Activated CD4-positive, alpha-beta T cell treated with anti-CD3 and anti-CD28 coated beads for 24 hours (primary cell): Measurements from ENCODE around the gene HMSD.
"Not testable (repeated sequence)": the region's sequence is repeated elsewhere in the genome, so short reads cannot be mapped to it uniquely, and the experiment has no call there.

Source experiments
- DNase-seq, 2 donors: peaks; one replicate each; pipeline ENCODE4 v3.0.0-alpha.2; 2020; ENCODE audit warnings: low read depth in 2 of 2

The HMSD gene, protein sequence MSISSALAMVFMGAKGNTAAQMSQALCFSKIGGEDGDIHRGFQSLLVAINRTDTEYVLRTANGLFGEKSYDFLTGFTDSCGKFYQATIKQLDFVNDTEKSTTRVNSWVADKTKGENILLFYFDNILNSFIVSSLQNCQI

DNA sequence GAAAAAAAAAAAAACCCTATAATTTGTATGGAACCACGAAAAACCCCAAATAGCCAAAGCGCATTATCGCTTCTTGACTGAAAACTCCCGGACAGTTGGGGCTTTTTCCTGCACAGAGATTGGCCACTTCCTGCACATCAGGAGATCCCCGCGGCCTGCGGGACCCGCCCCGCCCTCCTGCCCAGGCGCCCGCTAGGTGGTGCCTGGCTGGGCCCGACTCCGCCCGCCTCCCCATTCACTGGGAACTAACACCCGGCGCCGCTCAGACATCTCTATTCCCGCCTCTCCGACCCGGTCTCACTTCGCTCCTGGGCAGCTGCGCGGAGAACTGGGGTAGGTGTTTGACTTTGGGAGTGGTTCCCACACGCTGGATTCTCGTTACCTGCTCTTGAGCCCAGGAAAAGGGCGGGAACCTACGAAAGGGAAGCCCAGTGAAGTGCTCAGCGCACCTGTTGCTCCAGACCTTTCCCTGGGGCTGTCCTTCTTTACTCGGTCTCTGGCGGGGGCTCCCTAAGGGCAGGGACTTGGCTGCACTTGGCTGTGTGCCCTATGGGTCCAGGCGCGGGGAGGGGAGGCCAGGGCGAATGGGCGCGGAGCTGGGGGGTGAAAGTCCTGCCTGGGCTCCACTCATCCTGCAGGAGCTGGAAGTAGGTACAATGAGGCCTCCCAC, at the start of gene HMSD:
TSS of gene HMSD (plus strand) at position 234 of the 670 bp plus-strand sequence. CDS start 4,155 bp downstream, outside the sequence.
- DNase-seq: peak; percentile 39 to 54

- DNase-seq: no peak
These were observed 45.1 kb upstream of the HMSD start for GRCh38 chr18:63903851-63904570.

DNA sequence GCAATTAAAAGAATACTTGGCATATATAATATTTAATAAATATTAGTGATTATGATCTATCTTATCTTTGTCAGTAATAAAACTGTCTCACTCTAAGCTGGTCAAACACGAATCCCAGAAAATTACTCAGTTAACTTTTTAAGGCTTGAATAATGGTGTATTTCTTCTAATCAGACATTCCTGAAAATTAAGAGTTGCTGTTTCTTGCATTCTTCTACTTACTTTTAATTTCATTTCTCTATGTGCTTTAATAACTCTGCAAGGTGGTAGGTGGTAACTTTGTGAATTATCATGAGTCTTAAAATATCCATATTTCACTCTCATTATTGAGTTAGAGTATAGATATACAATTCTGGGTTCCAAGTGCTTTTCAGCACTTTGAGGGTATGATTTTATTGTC, 44.4 kb upstream of the HMSD start:
- no peak for DNase-seq

GRCh38 chr18:63905361-63905760, 43.7 kb upstream of the HMSD start:
- no peak for DNase-seq

DNA sequence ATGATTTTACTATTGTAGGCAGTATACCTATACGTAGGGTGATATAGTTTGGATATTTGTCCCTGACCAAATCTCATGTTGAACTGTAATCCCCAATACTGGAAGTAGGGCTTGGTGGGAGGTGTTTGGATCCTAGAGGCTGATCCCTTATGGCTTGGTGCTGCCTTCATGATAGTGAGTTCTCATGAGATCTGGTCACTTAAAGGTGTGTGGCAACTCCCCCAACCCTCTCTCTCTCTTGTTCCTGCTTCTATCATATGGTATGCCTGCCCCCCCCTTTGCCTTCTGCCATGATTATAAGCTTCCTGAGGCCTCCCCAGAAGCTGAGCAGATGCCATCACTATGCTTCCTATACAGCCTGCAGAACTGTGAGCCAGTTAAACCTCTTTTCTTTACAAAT, 43.0 kb upstream of the HMSD start:
- no peak for DNase-seq

DNA sequence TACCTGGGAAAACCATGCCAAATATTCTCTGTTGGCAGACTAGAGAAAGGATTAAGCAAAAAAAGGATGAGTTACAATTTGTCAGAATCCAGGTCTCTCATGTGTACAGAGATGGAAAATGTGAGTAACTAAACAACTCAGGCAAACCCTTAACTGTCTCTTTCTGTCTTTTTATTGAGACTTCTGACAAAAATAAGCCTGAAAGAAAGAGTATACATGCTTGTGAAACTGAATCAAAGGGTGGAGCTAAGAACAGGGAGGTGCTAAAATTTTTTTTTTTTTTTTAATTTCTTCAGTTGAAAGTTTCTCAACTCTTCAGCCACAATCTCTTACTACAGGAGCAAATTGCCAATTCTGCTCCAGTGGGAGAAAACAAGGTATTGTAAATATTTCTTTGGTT, 41.4 kb upstream of the HMSD start, which contains the start of gene SERPINB10:
TSS of gene SERPINB10 (plus strand) at position 295 of the 400 bp plus-strand sequence. CDS start 7,553 bp downstream, outside the sequence.
- no peak for DNase-seq

GRCh38 chr18:63908858-63909257, 40.2 kb upstream of the HMSD start:
- DNase-seq: no peak

GRCh38 chr18:63909870-63910269, 39.2 kb upstream of the HMSD start:
- no peak for DNase-seq

DNA sequence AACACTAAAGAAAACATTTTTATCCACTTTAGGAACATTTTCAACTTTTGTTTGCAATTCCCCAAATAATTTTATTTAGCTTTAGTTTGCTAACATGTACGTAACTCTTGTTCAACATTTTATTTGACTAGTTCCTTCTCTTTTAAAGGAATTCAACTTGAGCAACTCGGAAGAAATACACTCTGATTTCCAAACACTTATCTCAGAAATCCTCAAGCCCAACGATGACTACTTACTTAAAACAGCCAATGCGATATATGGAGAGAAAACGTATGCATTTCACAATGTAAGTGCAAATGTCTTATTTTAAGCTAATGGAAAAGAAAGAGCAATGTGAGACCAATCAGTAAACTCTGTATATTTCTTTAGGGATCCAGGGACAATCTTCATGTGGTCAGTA, 31.3 kb upstream of the HMSD start:
- DNase-seq: no peak

- no peak for DNase-seq
These were observed 27.1 kb upstream of the HMSD start for GRCh38 chr18:63922049-63922448.

DNA sequence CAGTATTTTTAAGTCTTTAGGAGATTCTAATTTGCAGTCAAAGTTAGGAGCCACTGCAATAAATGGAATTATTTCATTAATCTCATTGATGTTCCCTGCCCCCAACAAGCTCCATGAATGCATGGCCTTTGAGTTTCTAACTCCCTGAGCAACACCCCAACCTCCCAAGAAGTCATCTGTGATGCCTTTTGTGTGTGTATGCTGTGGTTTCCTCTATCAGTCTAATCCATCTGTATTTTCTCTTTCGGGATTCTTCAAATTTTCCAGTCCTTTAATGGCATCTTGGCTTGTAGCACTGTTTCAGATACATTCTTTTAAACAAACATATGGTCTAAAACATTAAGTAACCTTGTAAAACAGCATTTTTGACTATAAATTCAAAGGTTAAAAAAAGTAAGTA, 24.6 kb upstream of the HMSD start:
- no peak for DNase-seq

DNA sequence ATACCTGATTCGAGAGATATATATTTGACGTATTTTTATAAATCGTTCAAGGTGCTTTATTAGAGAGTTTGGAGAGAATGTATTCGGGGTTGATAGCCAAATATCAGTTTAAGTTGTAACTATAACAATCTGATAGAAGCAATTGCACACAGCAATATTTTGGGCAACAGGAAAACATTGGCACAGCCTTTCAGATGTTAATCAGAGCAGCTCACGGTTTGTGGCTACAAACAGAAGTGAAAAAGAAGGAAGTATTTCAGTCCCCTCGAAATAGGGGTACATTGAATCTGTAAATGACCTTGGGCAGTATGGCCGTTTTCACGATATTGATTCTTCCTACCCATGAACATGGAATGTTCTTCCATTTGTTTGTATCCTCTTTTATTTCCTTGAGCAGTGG, 20.8 kb upstream of the HMSD start:
- DNase-seq: no peak

GRCh38 chr18:63929369-63929768, 19.7 kb upstream of the HMSD start:
- not testable (repeated sequence) for DNase-seq

DNA sequence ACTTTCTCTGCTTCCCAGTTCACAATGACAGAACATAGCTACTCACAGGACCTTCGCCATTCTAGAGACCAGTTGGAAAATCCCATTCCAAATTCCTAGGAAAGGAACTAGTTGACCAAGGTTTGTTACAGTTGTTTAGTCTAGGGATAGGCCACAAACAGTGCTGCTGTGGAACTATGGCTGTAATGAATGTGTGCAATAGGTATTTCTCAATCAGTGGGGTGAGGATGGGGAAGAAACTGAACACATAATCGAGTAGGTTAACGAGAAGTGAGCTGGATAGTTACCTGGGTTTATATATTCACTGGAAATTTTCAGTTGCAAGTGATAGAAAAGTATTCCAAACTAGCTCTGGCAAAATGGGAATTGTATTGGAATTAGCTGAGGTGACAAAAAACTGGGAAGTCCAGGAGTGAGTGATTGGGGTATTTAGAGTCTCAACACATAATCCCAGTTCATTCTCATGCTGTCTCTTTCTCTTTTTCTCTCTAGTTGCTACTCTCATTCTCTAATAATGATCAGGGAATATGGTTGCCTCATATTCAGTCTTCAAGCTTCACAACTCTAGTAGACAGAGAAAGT, 18.2 kb upstream of the HMSD start:
- no peak for DNase-seq

DNA sequence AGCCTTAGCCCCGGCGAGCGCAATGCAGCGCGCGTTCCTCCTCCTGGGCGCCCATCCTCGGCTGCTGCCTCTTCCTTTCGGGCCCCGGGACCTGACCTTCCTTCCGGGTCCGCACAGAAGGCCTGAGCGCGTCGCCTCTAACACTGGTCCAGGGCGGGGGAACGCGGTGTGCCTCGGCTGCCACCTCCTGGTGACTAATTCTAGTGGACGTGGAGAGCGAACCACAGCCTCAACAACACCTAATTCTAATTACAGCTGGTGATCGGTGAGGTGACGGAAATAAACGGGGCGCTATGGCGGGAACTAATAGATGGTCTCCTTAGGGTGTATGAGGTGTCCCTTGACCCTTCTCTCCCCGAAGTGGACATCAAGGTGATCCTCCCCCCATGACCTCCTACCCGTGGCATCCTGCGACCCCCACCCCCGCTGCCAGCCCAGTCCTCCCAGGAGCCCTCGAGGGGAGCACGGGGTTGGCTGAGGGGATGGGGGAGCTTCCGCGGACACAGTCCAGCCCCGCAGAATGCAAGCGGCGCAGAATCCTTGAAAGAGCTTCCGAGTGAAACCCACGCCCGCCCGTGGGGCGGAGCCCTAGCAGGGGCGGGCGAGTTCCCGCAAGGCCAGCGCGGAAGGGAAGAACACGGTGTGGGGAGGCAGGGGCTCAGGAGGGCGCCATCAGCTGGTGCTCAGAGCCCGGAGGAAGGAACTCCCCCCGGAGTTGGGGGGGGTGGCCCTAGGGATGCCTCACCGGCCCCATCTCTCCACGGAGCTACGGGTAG, 12.8 kb upstream of the HMSD start:
- peak in 1 of 2 donors; percentile 53 for DNase-seq

DNA sequence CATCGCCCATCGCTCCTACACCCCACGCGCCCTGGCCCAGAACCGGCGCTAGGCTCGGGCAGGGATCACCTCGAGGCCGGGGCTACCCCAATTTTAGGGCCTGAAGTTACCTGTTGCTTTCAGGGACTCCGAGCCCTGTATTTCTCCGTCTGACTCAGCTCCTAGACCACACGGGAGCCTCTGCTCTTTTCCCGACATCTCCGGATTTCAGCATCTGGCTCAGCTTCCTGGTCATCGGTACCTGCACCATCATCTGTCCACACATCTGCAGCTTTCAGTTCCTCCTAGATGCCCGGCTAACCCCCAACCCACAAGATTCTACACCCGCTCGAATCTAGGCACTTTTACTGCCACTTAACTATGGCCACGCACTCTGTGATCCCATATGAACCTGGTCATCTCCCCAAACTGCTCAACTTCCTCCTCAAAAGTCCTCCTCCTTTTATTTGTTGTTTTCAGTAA, 12.1 kb upstream of the HMSD start:
- no peak for DNase-seq

- DNase-seq: no peak
These were observed 9.1 kb upstream of the HMSD start for GRCh38 chr18:63940008-63940407.

GRCh38 chr18:63940543-63941050, 8.5 kb upstream of the HMSD start:
- DNase-seq: not testable (repeated sequence)

GRCh38 chr18:63947051-63947790, 1.9 kb upstream of the HMSD start:
- DNase-seq: no peak

GRCh38 chr18:63951302-63951705, 2.2 kb downstream of the HMSD start:
- no peak for DNase-seq

DNA sequence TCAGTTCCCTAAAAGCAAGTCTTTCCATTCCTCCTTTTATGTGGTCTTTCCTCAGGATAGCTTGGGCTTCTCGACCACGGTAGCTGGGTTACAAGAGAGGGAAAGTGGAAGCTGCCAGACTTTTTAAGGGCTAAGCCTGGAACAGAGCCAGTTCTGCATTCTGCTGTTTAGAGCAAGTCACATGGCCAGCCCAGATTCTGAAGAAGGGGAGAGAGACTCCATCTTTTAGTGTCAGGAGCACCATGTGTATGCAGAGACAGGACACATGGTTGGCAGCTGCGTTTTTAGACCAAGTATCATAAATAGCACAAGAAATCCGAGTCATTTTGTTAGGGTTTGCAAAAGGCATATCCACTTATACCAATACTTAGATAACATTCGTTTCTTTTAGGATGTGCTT, 4.7 kb downstream of the HMSD start:
- no peak for DNase-seq
